ENCODE results near the gene NFKBIE.

The NFKBIE gene

GRCh38 chr6:44303842-44304241 is 38.5 kb upstream of the NFKBIE start:
- no peaks in the 10 kb centered on the region for H3K27me3 ChIP-seq (ENCODE audit: insufficient read depth, low read length, poor library complexity, severe bottlenecking)
- H4K20me1 ChIP-seq (ENCODE audit: insufficient read depth, low read length, poor library complexity, severe bottlenecking), result no peaks in the 10 kb centered on the region
- no peaks in the 10 kb centered on the region for H3K4me1 ChIP-seq (ENCODE audit: insufficient read depth, low read length, poor library complexity, severe bottlenecking)
- no peak overlapping the region for H3K9ac ChIP-seq (ENCODE audit: low read depth, low read length, poor library complexity, severe bottlenecking)
- H3K4me3 ChIP-seq (ENCODE audit: low read length, poor library complexity, severe bottlenecking), result no peak overlapping the region
- H3K79me2 ChIP-seq (ENCODE audit: insufficient read depth, low read length), result no peaks in the 10 kb centered on the region
- H3K9me3 ChIP-seq (ENCODE audit: insufficient read depth, low read depth, low read length), result no peaks in the 10 kb centered on the region
- H3K4me2 ChIP-seq (ENCODE audit: low read depth, low read length, poor library complexity, severe bottlenecking), result no peak overlapping the region
- H3F3A ChIP-seq (ENCODE audit: low read depth), result no peaks in the 10 kb centered on the region
- no peak overlapping the region for H2AFZ ChIP-seq (ENCODE audit: low read length)
- no peak for TF ChIP-seq CTCF (conservative IDR thresholded peaks at IDR 0.05; ENCODE audit: low read length)
- no peak for TF ChIP-seq EZH2phosphoT487 (IDR thresholded peaks at IDR 0.05; ENCODE audit: borderline replicate concordance)
- peaks cover 55% of the 10 kb centered on the region; the same call in 1 of the 2 replicates for H3K36me3 ChIP-seq (ENCODE audit: insufficient read depth, low read length)
- H3K9me2 ChIP-seq (replicated peaks; ENCODE audit: low read depth, low read length), result no peaks in the 10 kb centered on the region

- no peak overlapping the region for H2AFZ ChIP-seq (ENCODE audit: low read length)
- H3K9me2 ChIP-seq (replicated peaks; ENCODE audit: low read depth, low read length), result no peaks in the 10 kb centered on the region
- no peaks in the 10 kb centered on the region for H4K20me1 ChIP-seq (ENCODE audit: insufficient read depth, low read length, poor library complexity, severe bottlenecking)
- H3K4me1 ChIP-seq (ENCODE audit: insufficient read depth, low read length, poor library complexity, severe bottlenecking), result no peaks in the 10 kb centered on the region
- no peaks in the 10 kb centered on the region for H3K79me2 ChIP-seq (ENCODE audit: insufficient read depth, low read length)
- no peak overlapping the region for H3K9ac ChIP-seq (ENCODE audit: low read depth, low read length, poor library complexity, severe bottlenecking)
- H3K4me2 ChIP-seq (ENCODE audit: low read depth, low read length, poor library complexity, severe bottlenecking), result no peak overlapping the region
- TF ChIP-seq CTCF (conservative IDR thresholded peaks at IDR 0.05; ENCODE audit: low read length) (no peak), EZH2phosphoT487 (IDR thresholded peaks at IDR 0.05; ENCODE audit: borderline replicate concordance) (no peak)
- no peaks in the 10 kb centered on the region for H3F3A ChIP-seq (ENCODE audit: low read depth)
- H3K9me3 ChIP-seq (ENCODE audit: insufficient read depth, low read depth, low read length), result no peaks in the 10 kb centered on the region
- H3K27me3 ChIP-seq (ENCODE audit: insufficient read depth, low read length, poor library complexity, severe bottlenecking), result no peaks in the 10 kb centered on the region
- no peak overlapping the region for H3K4me3 ChIP-seq (ENCODE audit: low read length, poor library complexity, severe bottlenecking)
- peaks cover 55% of the 10 kb centered on the region; the same call in 1 of the 2 replicates for H3K36me3 ChIP-seq (ENCODE audit: insufficient read depth, low read length)
Observed at GRCh38 chr6:44302856-44303255, 37.5 kb upstream of the NFKBIE start.

- no peak overlapping the region for H2AFZ ChIP-seq (ENCODE audit: low read length)
- H3K9ac ChIP-seq (ENCODE audit: low read depth, low read length, poor library complexity, severe bottlenecking), result no peak overlapping the region
- no peak overlapping the region for H3K4me3 ChIP-seq (ENCODE audit: low read length, poor library complexity, severe bottlenecking)
- H3K36me3 ChIP-seq (ENCODE audit: insufficient read depth, low read length), result peaks cover 55% of the 10 kb centered on the region; the same call in 1 of the 2 replicates
- H3K4me1 ChIP-seq (ENCODE audit: insufficient read depth, low read length, poor library complexity, severe bottlenecking), result no peaks in the 10 kb centered on the region
- no peaks in the 10 kb centered on the region for H3K9me2 ChIP-seq (replicated peaks; ENCODE audit: low read depth, low read length)
- H3F3A ChIP-seq (ENCODE audit: low read depth), result no peaks in the 10 kb centered on the region
- TF ChIP-seq EZH2phosphoT487 (IDR thresholded peaks at IDR 0.05; ENCODE audit: borderline replicate concordance), result no peak
- TF ChIP-seq CTCF (conservative IDR thresholded peaks at IDR 0.05; ENCODE audit: low read length), result no peak
- no peaks in the 10 kb centered on the region for H4K20me1 ChIP-seq (ENCODE audit: insufficient read depth, low read length, poor library complexity, severe bottlenecking)
- H3K79me2 ChIP-seq (ENCODE audit: insufficient read depth, low read length), result no peaks in the 10 kb centered on the region
- H3K4me2 ChIP-seq (ENCODE audit: low read depth, low read length, poor library complexity, severe bottlenecking), result no peak overlapping the region
- no peaks in the 10 kb centered on the region for H3K9me3 ChIP-seq (ENCODE audit: insufficient read depth, low read depth, low read length)
- no peaks in the 10 kb centered on the region for H3K27me3 ChIP-seq (ENCODE audit: insufficient read depth, low read length, poor library complexity, severe bottlenecking)
Observed at GRCh38 chr6:44301782-44302564, 36.6 kb upstream of the NFKBIE start.
